Measurements from ENCODE around the gene PLXNB3.

Gene PLXNB3

DNA sequence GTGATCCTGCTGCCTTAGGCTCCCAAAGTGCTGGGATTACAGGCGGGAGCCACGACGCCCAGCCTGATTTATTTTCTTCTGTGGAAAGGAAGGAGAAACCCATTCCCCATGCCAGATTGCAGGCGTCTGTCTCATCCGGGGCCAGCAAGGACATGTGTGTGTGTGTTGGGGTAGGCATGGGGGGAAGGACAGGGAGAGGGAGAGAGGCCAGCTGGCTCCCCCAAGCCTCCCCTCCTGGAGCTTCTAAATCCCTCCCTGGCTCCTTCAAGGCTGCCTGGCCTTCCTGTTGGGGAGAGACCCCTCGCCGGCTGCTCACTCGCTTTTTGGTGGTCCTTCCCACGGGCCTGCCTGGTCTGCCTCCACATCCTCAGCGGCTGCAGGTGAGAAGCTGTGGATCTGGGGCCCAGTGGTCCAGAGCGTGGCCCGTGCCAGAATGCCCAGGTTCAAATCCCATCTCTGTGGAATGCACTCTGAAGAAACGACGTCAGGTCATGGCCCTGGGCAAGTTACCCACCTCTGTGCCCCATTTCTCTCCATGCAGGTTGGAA is 1.3 kb upstream of the PLXNB3 start:
- DNase-seq: no peak

DNA sequence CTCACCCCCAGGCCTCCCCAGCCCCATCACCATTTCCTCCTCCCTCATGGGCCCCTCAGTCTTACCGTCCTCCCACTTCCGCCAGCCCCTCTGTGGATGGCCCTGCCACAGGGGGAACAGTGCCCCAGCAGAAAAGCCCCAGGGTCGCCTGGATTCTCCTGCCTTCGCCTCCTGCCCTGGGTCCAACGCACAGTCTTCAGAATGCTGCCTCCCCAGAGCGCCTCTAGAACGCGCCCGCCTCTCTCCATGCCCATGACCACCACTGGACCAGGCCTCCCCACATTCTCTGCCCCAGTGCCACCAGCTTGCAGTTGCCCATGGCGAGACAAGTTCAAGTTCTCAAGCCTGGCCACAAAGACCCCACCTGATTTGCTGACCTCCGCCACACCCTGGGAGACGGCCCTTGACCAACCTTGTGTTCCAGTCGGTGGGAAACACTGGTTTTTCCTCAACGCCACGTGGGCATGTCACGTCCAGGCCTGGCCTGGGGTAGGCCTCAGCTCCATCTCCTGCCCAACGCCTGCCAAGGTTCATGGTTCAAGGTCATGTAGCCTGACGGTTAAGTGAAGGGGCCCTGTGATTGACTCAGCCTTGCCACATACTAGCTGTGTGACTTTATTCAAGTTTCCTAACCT is 634 bp upstream of the PLXNB3 start:
- no peak for DNase-seq

DNA sequence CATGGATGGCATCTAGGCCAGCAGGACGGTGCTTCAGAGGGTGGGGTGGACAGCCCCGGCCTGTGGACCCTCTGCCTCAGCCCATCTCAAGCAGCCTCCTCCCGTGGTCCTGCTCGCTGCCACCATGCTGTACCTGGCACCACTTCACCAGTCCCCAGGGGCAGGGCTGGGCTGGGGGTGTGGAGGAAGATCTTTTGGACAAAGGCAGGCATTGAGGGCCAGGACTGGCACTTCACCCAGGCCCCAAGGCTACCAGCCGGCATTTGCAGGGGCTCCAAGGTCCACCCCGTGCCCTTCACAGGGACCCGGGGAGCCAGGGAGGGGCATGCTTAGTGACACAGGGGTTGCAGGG is 713 bp downstream of the PLXNB3 start:
- no peak for DNase-seq

- DNase-seq: no peak
Measured at GRCh38 chrX:153765138-153766079, 1.4 kb downstream of the PLXNB3 start.

GRCh38 chrX:153766098-153766817 is 2.2 kb downstream of the PLXNB3 start:
- peak; percentile 75 for DNase-seq

DNA sequence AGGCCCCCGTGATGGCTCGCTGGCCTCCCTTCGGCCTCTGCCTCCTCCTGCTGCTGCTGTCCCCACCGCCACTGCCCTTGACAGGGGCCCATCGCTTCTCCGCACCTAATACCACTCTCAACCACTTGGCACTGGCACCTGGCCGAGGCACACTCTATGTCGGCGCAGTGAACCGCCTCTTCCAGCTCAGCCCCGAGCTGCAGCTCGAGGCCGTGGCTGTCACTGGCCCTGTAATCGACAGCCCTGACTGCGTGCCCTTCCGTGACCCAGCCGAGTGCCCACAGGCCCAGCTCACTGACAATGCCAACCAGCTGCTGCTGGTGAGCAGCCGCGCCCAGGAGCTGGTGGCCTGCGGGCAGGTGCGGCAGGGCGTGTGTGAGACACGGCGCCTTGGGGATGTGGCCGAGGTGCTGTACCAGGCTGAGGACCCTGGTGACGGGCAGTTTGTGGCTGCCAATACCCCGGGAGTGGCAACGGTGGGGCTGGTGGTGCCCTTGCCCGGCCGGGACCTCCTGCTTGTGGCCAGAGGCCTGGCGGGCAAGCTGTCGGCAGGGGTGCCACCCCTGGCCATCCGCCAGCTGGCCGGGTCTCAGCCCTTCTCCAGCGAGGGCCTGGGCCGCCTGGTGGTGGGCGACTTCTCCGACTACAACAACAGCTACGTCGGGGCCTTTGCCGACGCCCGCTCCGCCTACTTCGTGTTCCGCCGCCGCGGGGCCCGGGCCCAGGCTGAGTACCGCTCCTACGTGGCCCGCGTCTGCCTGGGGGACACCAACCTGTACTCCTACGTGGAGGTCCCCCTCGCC is 3.0 kb downstream of the PLXNB3 start:
- no peak for DNase-seq

DNA sequence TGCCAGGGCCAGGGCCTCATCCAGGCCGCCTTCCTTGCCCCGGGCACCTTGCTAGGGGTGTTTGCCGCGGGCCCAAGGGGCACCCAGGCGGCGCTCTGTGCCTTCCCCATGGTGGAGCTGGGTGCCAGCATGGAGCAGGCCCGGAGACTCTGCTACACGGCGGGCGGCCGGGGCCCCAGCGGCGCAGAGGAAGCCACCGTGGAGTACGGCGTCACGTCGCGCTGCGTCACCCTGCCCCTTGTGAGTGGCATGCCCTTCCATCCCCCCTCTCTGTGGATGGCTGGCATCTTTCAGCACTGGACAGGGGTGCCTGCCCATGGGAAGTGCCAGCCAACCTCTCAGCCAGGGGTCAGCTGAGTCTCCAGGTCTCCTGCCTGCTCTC is 3.6 kb downstream of the PLXNB3 start:
- DNase-seq: no peak

- no peak for DNase-seq
Measured at GRCh38 chrX:153768311-153769157, 4.5 kb downstream of the PLXNB3 start.

GRCh38 chrX:153769158-153769864 is 5.3 kb downstream of the PLXNB3 start:
- no peak for DNase-seq

DNA sequence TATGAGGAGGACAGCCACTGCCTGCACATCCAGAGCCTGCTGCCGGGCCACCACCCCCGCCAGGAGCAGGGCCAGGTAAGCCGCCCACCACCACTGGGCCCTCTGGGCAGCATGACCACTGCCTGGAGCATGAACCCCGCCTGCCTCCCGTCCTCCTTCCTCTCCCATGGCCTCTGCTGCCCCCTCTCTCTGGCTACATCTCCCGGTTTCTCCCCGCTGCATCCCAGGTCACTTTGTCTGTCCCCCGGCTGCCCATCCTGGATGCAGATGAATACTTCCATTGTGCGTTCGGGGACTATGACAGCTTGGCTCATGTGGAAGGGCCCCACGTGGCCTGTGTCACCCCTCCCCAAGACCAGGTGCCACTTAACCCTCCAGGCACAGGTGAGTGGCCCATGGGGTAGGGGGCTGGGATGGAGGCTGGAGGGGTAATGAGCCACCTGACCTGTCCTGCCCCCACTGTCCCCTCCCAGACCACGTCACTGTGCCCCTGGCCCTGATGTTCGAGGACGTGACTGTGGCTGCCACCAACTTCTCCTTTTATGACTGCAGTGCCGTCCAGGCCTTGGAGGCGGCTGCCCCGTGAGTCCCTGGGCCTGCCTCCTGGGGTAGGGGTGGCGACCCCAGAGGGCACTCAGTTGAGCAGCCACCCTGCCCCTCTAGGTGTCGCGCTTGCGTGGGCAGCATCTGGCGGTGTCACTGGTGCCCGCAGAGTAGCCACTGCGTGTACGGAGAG is 6.0 kb downstream of the PLXNB3 start:
- DNase-seq: no peak

DNA sequence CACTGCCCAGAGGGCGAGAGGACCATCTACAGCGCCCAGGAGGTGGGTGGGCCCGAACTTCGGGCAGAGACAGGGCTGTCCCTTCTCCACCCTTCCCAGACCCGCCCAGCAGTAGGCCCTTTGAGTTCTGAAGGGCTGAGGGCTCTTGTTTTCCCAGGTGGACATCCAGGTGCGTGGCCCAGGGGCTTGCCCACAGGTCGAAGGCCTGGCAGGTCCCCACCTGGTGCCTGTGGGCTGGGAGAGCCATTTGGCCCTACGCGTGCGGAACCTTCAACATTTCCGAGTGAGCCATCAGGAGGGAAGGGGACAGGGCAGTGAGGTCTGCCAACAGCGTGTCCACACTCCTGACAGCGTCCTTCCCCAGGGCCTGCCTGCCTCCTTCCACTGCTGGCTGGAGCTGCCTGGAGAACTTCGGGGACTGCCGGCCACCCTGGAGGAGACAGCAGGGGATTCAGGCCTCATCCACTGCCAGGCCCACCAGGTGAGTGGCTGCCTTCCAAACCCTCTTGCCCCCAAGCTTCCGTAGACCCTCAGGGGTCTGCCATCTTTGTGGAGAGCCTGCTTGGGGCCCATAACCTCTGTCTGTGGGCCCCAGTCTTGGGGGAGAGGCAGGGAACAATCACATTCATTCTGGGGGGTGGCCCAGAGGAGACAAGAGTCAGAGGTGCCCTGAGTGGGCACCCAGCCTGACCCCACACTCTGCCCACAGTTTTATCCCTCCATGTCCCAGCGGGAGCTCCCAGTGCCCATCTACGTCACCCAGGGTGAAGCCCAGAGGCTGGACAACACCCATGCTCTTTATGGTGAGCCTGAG is 6.8 kb downstream of the PLXNB3 start:
- no peak for DNase-seq

DNA sequence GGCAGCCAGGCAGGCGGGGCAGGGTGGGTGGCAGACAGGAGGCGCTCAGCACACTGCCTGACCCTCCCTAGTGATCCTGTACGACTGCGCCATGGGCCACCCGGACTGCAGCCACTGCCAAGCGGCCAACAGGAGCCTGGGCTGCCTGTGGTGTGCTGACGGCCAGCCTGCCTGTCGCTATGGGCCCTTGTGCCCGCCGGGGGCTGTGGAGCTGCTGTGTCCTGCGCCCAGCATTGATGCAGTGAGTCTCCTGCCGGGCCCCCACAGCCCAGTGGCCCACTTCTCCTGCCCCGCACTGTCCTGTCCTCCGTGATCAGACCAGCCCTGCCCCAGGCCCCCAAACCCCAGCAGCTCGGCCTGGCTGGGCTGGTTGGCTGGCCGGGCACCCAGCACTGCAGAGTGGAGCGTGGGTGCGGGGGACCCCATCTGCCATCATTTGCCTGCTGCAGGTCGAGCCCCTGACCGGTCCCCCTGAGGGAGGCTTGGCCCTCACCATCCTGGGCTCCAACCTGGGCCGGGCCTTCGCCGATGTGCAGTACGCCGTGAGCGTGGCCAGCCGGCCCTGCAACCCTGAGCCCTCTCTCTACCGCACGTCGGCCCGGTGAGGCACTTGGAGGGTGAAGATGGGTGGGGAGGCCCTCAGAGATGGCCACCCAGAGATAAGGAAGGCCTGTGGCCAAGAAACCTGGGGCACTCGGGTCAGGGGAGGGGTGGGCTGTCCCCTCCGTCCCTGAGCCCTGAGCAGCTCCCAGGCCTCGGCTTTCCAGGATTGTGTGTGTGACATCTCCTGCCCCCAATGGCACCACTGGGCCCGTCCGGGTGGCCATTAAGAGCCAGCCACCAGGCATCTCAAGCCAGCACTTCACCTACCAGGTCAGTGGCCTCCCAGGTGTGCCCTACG is 7.6 kb downstream of the PLXNB3 start:
- DNase-seq: no peak

DNA sequence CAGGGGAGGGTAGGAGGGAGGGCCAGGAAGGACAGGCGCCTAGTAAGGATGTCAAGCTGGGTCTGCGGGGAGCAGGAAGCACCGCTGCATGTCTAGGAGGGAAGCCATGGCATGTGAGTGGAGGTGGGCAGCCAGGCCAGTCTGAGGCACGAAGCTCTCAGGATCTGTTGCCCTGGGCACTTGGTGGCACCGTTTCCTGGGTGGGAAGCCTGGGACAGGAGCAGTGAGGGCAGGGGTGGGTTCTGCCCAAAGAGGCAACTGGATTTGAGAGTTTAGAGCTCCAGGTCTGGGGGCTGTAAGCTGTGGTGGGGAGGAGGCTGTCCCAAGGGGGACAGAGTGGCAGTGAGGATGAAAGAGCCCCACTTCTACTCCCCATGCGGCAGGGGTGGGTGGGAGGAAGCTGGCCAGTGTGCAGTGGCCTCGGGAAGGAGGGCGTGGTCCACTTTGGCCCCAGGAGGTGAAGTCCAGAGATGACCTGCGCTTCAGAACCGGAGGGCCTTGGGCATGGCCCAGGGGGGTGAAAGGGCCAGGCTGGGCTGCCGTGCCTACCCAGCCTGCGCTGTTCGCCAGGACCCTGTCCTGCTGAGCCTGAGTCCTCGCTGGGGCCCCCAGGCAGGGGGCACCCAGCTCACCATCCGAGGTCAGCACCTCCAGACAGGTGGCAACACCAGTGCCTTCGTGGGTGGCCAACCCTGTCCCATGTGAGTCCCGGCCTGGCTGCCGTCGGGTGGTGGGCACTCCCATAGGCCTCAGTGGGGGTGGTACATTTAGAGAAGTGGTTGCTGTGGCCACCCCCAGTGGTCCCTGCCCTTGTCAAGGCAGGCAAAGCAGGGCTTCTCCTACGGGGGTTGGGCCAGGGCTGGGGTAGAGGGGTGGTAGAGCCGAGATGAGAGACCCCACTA is 8.5 kb downstream of the PLXNB3 start:
- no peak for DNase-seq

GRCh38 chrX:153773218-153773611 is 9.2 kb downstream of the PLXNB3 start:
- DNase-seq: no peak

DNA sequence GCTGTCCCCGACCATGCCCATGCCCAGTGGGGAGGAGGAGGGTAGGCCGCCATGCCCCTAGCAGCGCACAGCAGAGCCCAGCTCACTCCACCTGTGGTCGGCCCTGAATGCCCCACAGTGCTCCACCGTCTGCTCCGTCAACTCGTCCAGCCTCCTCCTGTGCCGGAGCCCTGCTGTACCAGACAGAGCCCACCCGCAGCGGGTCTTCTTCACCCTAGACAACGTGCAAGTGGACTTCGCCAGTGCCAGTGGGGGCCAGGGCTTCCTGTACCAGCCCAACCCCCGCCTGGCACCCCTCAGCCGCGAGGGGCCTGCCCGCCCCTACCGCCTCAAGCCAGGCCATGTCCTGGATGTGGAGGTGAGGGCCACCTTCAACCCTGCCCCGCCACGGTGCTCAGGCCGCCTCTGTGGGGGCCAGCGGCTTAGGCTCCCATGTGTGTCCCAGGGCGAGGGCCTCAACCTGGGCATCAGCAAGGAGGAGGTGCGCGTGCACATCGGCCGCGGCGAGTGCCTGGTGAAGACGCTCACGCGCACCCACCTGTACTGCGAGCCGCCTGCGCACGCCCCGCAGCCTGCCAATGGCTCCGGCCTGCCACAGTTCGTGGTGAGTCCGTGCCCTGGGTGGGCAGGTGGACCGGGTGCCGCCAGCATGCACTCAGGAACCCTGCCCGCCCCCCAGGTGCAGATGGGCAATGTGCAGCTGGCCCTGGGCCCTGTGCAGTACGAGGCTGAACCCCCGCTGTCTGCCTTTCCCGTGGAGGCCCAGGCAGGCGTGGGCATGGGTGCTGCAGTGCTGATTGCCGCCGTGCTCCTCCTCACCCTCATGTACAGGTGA is 9.9 kb downstream of the PLXNB3 start:
- no peak for DNase-seq

Measured in fibroblast of upper back skin (primary cell).